HepG2 (cell line): ENCODE data around the gene BRAP. TPM values are rescaled to one million over a fixed set of nuclear protein-coding genes. Genes with fewer than 3 reads are reported as not detected.
A peak's percentile ranks its signal among the peaks of the same experiment; 100 is the strongest.

Experiments used
- AKAP8 ChIP-seq: sonication (generic); formaldehyde crosslinking; IDR thresholded peaks from 2 replicates; pipeline ENCODE4 v1.5.1; 2020; ENCODE audit warnings: mild to moderate bottlenecking, missing genetic modification reagents
- CENPBD1 ChIP-seq: sonication (generic); formaldehyde crosslinking; IDR thresholded peaks from 2 replicates; pipeline ENCODE4 v1.8.0; 2022; ENCODE audit warnings: missing genetic modification reagents, low read depth, mild to moderate bottlenecking, borderline replicate concordance
- FOXK2 ChIP-seq: fragments of 450-650 bp; IDR thresholded peaks from 2 replicates; pipeline ENCODE4 v1.6.1; 2016
- HDAC2 ChIP-seq: sonication (generic); formaldehyde crosslinking; IDR thresholded peaks from 2 replicates; pipeline ENCODE4 v1.4.0; 2020; ENCODE audit warnings: missing genetic modification reagents
- HMGA1 ChIP-seq: sonication (generic); formaldehyde crosslinking; conservative IDR thresholded peaks from 2 replicates; pipeline ENCODE4 v1.4.0; 2020; ENCODE audit warnings: missing genetic modification reagents
- IRX3 ChIP-seq: sonication (generic); formaldehyde crosslinking; IDR thresholded peaks from 2 replicates; pipeline ENCODE4 v1.8.1; 2023; ENCODE audit warnings: mild to moderate bottlenecking, low read depth, missing genetic modification reagents, borderline replicate concordance
- JUNB ChIP-seq: sonication (generic); formaldehyde crosslinking; IDR thresholded peaks from 2 replicates; pipeline ENCODE4 v1.8.0; 2022; ENCODE audit warnings: missing genetic modification reagents, mild to moderate bottlenecking, borderline replicate concordance
- KDM3A ChIP-seq: IDR thresholded peaks from 2 replicates; pipeline ENCODE4 v1.6.1; 2018; ENCODE audit warnings: low read depth, missing compliant biosample characterization
- NCOA5 ChIP-seq: sonication (generic); formaldehyde crosslinking; IDR thresholded peaks from 2 replicates; pipeline ENCODE4 v1.4.0; 2020; ENCODE audit warnings: missing genetic modification reagents
- PBX3 ChIP-seq: sonication (generic); formaldehyde crosslinking; IDR thresholded peaks from 2 replicates; pipeline ENCODE4 v1.8.1; 2023; ENCODE audit warnings: missing genetic modification reagents, inconsistent platforms, borderline replicate concordance
- SMARCC2 ChIP-seq: fragments of 450-650 bp; IDR thresholded peaks from 2 replicates; pipeline ENCODE4 v1.6.1; 2017; ENCODE audit warnings: antibody characterized with exemption, mild to moderate bottlenecking
- SNAI1 ChIP-seq: sonication (generic); formaldehyde crosslinking; IDR thresholded peaks from 2 replicates; pipeline ENCODE4 v1.5.0; 2020; ENCODE audit warnings: mild to moderate bottlenecking, missing genetic modification reagents, borderline replicate concordance
- SOX5 ChIP-seq: IDR thresholded peaks from 2 replicates; pipeline ENCODE4 v1.6.1; 2016; ENCODE audit warnings: borderline replicate concordance
- SRSF4 ChIP-seq: fragments of 200-400 bp; formaldehyde crosslinking; IDR thresholded peaks from one replicate; pipeline ENCODE4 v1.6.1; 2018; ENCODE audit warnings: mild to moderate bottlenecking, low read depth, low read length, moderate library complexity; ENCODE audit not compliant: poor library complexity, severe bottlenecking
- THAP7 ChIP-seq: sonication (generic); formaldehyde crosslinking; IDR thresholded peaks from 2 replicates; pipeline ENCODE4 v1.8.1; 2023; ENCODE audit warnings: mild to moderate bottlenecking, missing genetic modification reagents
- TRIM22 ChIP-seq: fragments of 450-650 bp; IDR thresholded peaks from 2 replicates; pipeline ENCODE4 v1.6.1; 2017
- ZFP36L1 ChIP-seq: sonication (generic); formaldehyde crosslinking; IDR thresholded peaks from 2 replicates; pipeline ENCODE4 v1.8.0; 2022; ENCODE audit warnings: mild to moderate bottlenecking, missing genetic modification reagents, moderate library complexity
- ZNF292 ChIP-seq: sonication (generic); formaldehyde crosslinking; IDR thresholded peaks from 2 replicates; pipeline ENCODE4 v1.8.1; 2022; ENCODE audit warnings: mild to moderate bottlenecking, low read depth, missing genetic modification reagents, borderline replicate concordance
- ZNF644 ChIP-seq: IDR thresholded peaks from 2 replicates; pipeline ENCODE4 v1.6.1; 2016; ENCODE audit warnings: low read depth
- ZNF7 ChIP-seq: IDR thresholded peaks from 2 replicates; pipeline ENCODE4 v1.6.1; 2016; ENCODE audit warnings: missing biosample characterization, missing genetic modification reagents
- ZSCAN30 ChIP-seq: sonication (generic); formaldehyde crosslinking; IDR thresholded peaks from 2 replicates; pipeline ENCODE4 v1.5.0; 2020; ENCODE audit warnings: mild to moderate bottlenecking, missing genetic modification reagents
- polyA plus RNA-seq, 8 experiments: library from polyadenylated mRNA; depleted of rRNA in 3 of 8; stranded (reverse) in 7 of 8; unstranded in 1 of 8; fragments of >200 nt; fragmentation: Illumina TruSeq in 4 of 8; extraction: Trizol in 4 of 8; gene quantifications; 2 replicates each; pipeline versions ENCODE4 v1.2.1 to v1.2.3, GENCODE V29; 2011 to 2016; ENCODE audit warnings: low read depth in 4 of 8, missing spikeins in 1 of 8, mixed read lengths in 1 of 8; ENCODE audit not compliant: insufficient read depth in 1 of 8
- total RNA-seq, 5 experiments: library from RNA; depleted of rRNA; stranded (reverse); fragments of >200 nt; fragmentation: Illumina TruSeq; extraction: Trizol; gene quantifications; 2 replicates each; pipeline ENCODE4 v1.2.3, GENCODE V29; 2016; ENCODE audit warnings: low read depth in 1 of 5
- TF ChIP-seq, protein P1 (sequence below): sonication (generic); formaldehyde crosslinking; IDR thresholded peaks from 2 replicates; pipeline ENCODE4 v1.4.0; 2020; ENCODE audit warnings: missing genetic modification reagents, borderline replicate concordance
- TF ChIP-seq, protein P2 (sequence below): IDR thresholded peaks from 2 replicates; pipeline ENCODE4 v1.6.1; 2016; ENCODE audit warnings: mild to moderate bottlenecking

The BRAP gene
- total and polyA plus RNA-seq, 2 of the 13 experiments (the other 11 are each of a cell fraction or from before 2014, with no cell fraction given) = 8.1 to 15.4 TPM

DNA sequence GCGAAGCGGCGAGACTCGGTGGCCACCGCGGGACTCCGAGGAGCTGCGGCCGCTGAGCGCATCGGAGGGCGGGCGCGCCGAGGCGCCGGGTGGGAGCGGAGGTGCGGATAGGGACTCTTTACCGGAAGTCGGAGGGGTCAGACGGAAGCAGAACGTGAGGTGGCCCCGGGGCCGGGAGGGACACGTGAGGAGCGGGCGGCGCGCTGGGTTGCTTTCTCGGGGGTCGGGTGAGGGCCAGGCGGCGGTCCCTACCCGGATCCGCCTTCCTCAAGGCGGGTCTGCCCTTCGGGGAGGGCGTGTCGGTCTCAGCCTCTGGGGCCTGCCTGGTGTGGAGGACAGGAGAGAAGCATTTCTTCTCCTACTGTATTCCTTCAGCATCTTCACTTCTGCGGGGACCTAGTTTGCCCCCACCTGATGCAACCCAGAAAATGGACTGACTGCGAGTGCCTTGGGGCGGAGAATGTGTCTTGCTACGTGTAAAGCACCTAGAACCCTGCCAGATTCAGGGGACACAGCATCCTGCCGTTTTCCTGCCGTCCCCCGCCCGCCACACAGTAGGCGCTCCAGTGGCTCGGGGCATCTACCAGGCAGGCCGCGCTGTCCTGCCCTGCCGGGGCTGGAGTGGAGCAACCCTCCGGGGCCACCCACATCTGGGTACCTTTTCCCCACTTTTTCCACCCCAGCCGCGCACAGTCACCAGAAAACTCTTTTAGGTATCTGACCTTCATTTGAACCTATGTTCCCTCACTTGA is 86.1 kb downstream of the BRAP start (continued):
- TF ChIP-seq JUNB (no peak; the same call in 1 of the 2 replicates), NCOA5 (no peak), THAP7 (no peak), SRSF4 (no peak), KDM3A (CRISPR knock-in tag) (no peak), ZSCAN30 (0 out of 2 replicates have a peak, but pooled peaks have one; percentile 65), ZFP36L1 (no peak), HMGA1 (no peak), ZNF292 (CRISPR knock-in tag) (peak; percentile 57), HDAC2 (no peak), CENPBD1 (CRISPR knock-in tag) (no peak), ZNF644 (no peak), PBX3 (CRISPR knock-in tag) (no peak), TRIM22 (no peak), AKAP8 (CRISPR knock-in tag) (no peak), SNAI1 (CRISPR knock-in tag) (no peak), SOX5 (CRISPR knock-in tag) (peak; percentile 51; the same call in 1 of the 2 replicates), FOXK2 (no peak), SMARCC2 (no peak), IRX3 (no peak; the same call in 1 of the 2 replicates), ZNF7 (CRISPR knock-in tag) (no peak)
- TF ChIP-seq, protein P1, sequence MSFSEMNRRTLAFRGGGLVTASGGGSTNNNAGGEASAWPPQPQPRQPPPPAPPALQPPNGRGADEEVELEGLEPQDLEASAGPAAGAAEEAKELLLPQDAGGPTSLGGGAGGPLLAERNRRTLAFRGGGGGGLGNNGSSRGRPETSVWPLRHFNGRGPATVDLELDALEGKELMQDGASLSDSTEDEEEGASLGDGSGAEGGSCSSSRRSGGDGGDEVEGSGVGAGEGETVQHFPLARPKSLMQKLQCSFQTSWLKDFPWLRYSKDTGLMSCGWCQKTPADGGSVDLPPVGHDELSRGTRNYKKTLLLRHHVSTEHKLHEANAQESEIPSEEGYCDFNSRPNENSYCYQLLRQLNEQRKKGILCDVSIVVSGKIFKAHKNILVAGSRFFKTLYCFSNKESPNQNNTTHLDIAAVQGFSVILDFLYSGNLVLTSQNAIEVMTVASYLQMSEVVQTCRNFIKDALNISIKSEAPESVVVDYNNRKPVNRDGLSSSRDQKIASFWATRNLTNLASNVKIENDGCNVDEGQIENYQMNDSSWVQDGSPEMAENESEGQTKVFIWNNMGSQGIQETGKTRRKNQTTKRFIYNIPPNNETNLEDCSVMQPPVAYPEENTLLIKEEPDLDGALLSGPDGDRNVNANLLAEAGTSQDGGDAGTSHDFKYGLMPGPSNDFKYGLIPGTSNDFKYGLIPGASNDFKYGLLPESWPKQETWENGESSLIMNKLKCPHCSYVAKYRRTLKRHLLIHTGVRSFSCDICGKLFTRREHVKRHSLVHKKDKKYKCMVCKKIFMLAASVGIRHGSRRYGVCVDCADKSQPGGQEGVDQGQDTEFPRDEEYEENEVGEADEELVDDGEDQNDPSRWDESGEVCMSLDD (CRISPR knock-in tag) = peak; percentile 26; the same call in 1 of the 2 replicates
- TF ChIP-seq, protein P2, sequence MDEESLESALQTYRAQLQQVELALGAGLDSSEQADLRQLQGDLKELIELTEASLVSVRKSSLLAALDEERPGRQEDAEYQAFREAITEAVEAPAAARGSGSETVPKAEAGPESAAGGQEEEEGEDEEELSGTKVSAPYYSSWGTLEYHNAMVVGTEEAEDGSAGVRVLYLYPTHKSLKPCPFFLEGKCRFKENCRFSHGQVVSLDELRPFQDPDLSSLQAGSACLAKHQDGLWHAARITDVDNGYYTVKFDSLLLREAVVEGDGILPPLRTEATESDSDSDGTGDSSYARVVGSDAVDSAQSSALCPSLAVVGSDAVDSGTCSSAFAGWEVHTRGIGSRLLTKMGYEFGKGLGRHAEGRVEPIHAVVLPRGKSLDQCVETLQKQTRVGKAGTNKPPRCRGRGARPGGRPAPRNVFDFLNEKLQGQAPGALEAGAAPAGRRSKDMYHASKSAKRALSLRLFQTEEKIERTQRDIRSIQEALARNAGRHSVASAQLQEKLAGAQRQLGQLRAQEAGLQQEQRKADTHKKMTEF = no peak; the same call in 1 of the 2 replicates
